H9 (cell line): ENCODE data around the gene MINDY2. TPM values are rescaled to one million over a fixed set of nuclear protein-coding genes. Genes with fewer than 3 reads are reported as not detected.
"Not testable (repeated sequence)": the region's sequence is repeated elsewhere in the genome, so short reads cannot be mapped to it uniquely, and the experiment has no call there.

Experiments used
- DNase-seq: peaks from one replicate; pipeline ENCODE4 v3.0.0-alpha.2; 2017
- H2AFZ ChIP-seq: one replicate; pipeline ENCODE4 v1.6.1; 2013; ENCODE audit warnings: mild to moderate bottlenecking, low read length, control low read depth, moderate library complexity
- H2AK5ac ChIP-seq: 2 replicates; pipeline ENCODE4 v1.6.1; 2013; ENCODE audit warnings: low read length, control low read depth, mixed read lengths; ENCODE audit not compliant: insufficient read length
- H2BK120ac ChIP-seq: one replicate; pipeline ENCODE4 v1.6.1; 2013; ENCODE audit warnings: low read depth, mild to moderate bottlenecking, low read length, control low read depth, inconsistent platforms; ENCODE audit not compliant: poor library complexity, severe bottlenecking
- H2BK12ac ChIP-seq: 2 replicates; pipeline ENCODE4 v1.6.1; 2013; ENCODE audit warnings: low read length, control low read depth, mixed read lengths, low read depth; ENCODE audit not compliant: insufficient read length
- H2BK15ac ChIP-seq: 2 replicates; pipeline ENCODE4 v1.6.1; 2013; ENCODE audit warnings: low read depth, low read length, control low read depth
- H2BK20ac ChIP-seq: one replicate; pipeline ENCODE4 v1.6.1; 2013; ENCODE audit warnings: low read depth, mild to moderate bottlenecking, low read length, control low read depth, inconsistent platforms; ENCODE audit not compliant: poor library complexity, severe bottlenecking
- H2BK5ac ChIP-seq: 2 replicates; pipeline ENCODE4 v1.6.1; 2013; ENCODE audit warnings: low read length, control low read depth, mixed read lengths; ENCODE audit not compliant: insufficient read length
- H3K14ac ChIP-seq: 2 replicates; pipeline ENCODE4 v1.6.1; 2013; ENCODE audit warnings: low read length, control low read depth; ENCODE audit not compliant: insufficient read depth
- H3K18ac ChIP-seq: 2 replicates; pipeline ENCODE4 v1.6.1; 2013; ENCODE audit warnings: low read depth, mild to moderate bottlenecking, mixed read lengths, low read length, control low read depth; ENCODE audit not compliant: insufficient read length
- H3K23ac ChIP-seq: 2 replicates; pipeline ENCODE4 v1.6.1; 2013; ENCODE audit warnings: low read length, control low read depth, mixed read lengths, low read depth; ENCODE audit not compliant: insufficient read length
- H3K23me2 ChIP-seq: 2 replicates; pipeline ENCODE4 v1.6.1; 2013; ENCODE audit warnings: low read depth, mild to moderate bottlenecking, mixed read lengths, low read length, control low read depth; ENCODE audit not compliant: insufficient read length, poor library complexity, severe bottlenecking
- H3K27ac ChIP-seq: 2 replicates; pipeline ENCODE4 v1.5.1; 2013; ENCODE audit warnings: low read length, control low read depth, mixed read lengths, low read depth; ENCODE audit not compliant: insufficient read length
- H3K27me3 ChIP-seq: 2 replicates; pipeline ENCODE4 v1.6.1; 2013; ENCODE audit warnings: low read length, control low read depth, inconsistent platforms; ENCODE audit not compliant: insufficient read depth
- H3K4ac ChIP-seq: 2 replicates; pipeline ENCODE4 v1.6.1; 2013; ENCODE audit warnings: low read depth, mild to moderate bottlenecking, control low read depth, inconsistent platforms, low read length, moderate library complexity
- H3K4me1 ChIP-seq: 2 replicates; pipeline ENCODE4 v1.6.1; 2013; ENCODE audit warnings: low read length, control low read depth, inconsistent platforms; ENCODE audit not compliant: insufficient read depth
- H3K4me2 ChIP-seq: 2 replicates; pipeline ENCODE4 v1.6.1; 2013; ENCODE audit warnings: low read length, control low read depth, mixed read lengths; ENCODE audit not compliant: insufficient read length, insufficient read depth
- H3K56ac ChIP-seq: 2 replicates; pipeline ENCODE4 v1.6.1; 2013; ENCODE audit warnings: low read depth, mild to moderate bottlenecking, mixed read lengths, low read length, control low read depth; ENCODE audit not compliant: insufficient read length
- H3K79me1 ChIP-seq: 2 replicates; pipeline ENCODE4 v1.6.1; 2013; ENCODE audit warnings: low read depth, mild to moderate bottlenecking, moderate library complexity, low read length, control low read depth, inconsistent platforms; ENCODE audit not compliant: insufficient read depth, poor library complexity, severe bottlenecking
- H3K79me2 ChIP-seq: 2 replicates; pipeline ENCODE4 v1.6.1; 2013; ENCODE audit warnings: low read length, control low read depth, inconsistent platforms; ENCODE audit not compliant: insufficient read depth
- H3K9ac ChIP-seq: 2 replicates; pipeline ENCODE4 v1.6.1; 2013; ENCODE audit warnings: low read length, control low read depth, mixed read lengths; ENCODE audit not compliant: insufficient read length; ENCODE audit errors: extremely low read depth
- H3K9me3 ChIP-seq: one replicate; pipeline ENCODE4 v1.6.1; 2013; ENCODE audit warnings: low read depth, low read length, inconsistent platforms; ENCODE audit not compliant: control insufficient read depth
- H3T11ph ChIP-seq: one replicate; pipeline ENCODE4 v1.6.1; 2013; ENCODE audit warnings: mild to moderate bottlenecking, low read length, control low read depth, inconsistent platforms
- H4K20me1 ChIP-seq: one replicate; pipeline ENCODE4 v1.6.1; 2013; ENCODE audit not compliant: control insufficient read depth, insufficient read length, insufficient read depth
- H4K5ac ChIP-seq: 2 replicates; pipeline ENCODE4 v1.6.1; 2013; ENCODE audit warnings: low read depth, mild to moderate bottlenecking, mixed read lengths, low read length, control low read depth; ENCODE audit not compliant: insufficient read length
- H4K8ac ChIP-seq: replicated peaks from 2 replicates; pipeline ENCODE4 v1.6.1; 2013; ENCODE audit warnings: low read length, control low read depth, mixed read lengths, low read depth; ENCODE audit not compliant: insufficient read length
- H4K91ac ChIP-seq: 2 replicates; pipeline ENCODE4 v1.6.1; 2013; ENCODE audit warnings: low read depth, mild to moderate bottlenecking, moderate library complexity, mixed read lengths, low read length, control low read depth; ENCODE audit not compliant: insufficient read length
- H3K27ac Mint-ChIP-seq, 3 experiments: 2 replicates in 2 of 3; 3 replicates in 1 of 3; pipeline ENCODE4 v1.8.0; 2020 to 2021; ENCODE audit warnings: mixed read lengths in 3 of 3, mild to moderate bottlenecking in 1 of 3, moderate library complexity in 1 of 3
- H3K27me3 Mint-ChIP-seq: 2 replicates; pipeline ENCODE4 v1.8.0; 2021; ENCODE audit warnings: low read depth, mild to moderate bottlenecking, moderate library complexity, mixed read lengths
- H3K36me3 Mint-ChIP-seq, 3 experiments: 2 replicates in 2 of 3; 3 replicates in 1 of 3; pipeline ENCODE4 v1.8.0; 2020 to 2021; ENCODE audit warnings: low read depth in 3 of 3, mixed read lengths in 3 of 3; ENCODE audit not compliant: insufficient read depth in 1 of 3
- H3K4me1 Mint-ChIP-seq, 2 experiments: 2 replicates each; pipeline ENCODE4 v1.8.0; 2020; ENCODE audit warnings: mixed read lengths in 2 of 2
- H3K4me3 Mint-ChIP-seq, 2 experiments: 2 replicates in 1 of 2; 3 replicates in 1 of 2; pipeline ENCODE4 v1.8.0; 2020 to 2021; ENCODE audit warnings: mild to moderate bottlenecking in 2 of 2, mixed read lengths in 2 of 2, moderate library complexity in 1 of 2
- H3K9me3 Mint-ChIP-seq, 2 experiments: 2 replicates in 1 of 2; 3 replicates in 1 of 2; pipeline ENCODE4 v1.8.0; 2020; ENCODE audit warnings: mild to moderate bottlenecking in 2 of 2, mixed read lengths in 2 of 2, moderate library complexity in 1 of 2
- CTCF ChIP-seq: fragments of 200-600 bp; sonication (generic); conservative IDR thresholded peaks from 3 replicates; pipeline ENCODE4 v1.8.0; 2021; ENCODE audit warnings: antibody characterized with exemption, mild to moderate bottlenecking
- WGBS: extraction: QIAGEN DNeasy Blood & Tissue Kit; methylation state at CpG from one replicate; pipeline ENCODE4 v1.1.7; 2013; ENCODE audit warnings: missing lambda C conversion rate, low lambda C conversion rate, mixed read lengths; ENCODE audit not compliant: insufficient read length; ENCODE audit errors: extremely low coverage; 5-methylcytosine and 5-hydroxymethylcytosine counted together
- total RNA-seq: library from RNA; stranded (reverse); gene quantifications from 2 replicates; pipeline ENCODE4 v1.2.1, GENCODE V29; 2021

The MINDY2 gene
- total RNA-seq, 1 experiment from 2014 or later: 32.3 TPM

GRCh38 chr15:58856086-58856485, 85.0 kb downstream of the MINDY2 start:
- H3K9me3 Mint-ChIP-seq: no peaks in the 10 kb centered on the region
- Histone ChIP-seq H3K23ac (no peak overlapping the region), H2BK120ac (no peak overlapping the region), H3K27ac (no peak overlapping the region), H3K18ac (no peak overlapping the region), H3K56ac (no peak overlapping the region), H4K8ac (no peak overlapping the region), H3T11ph (no peak overlapping the region), H2BK20ac (no peak overlapping the region), H4K91ac (no peak overlapping the region), H2AFZ (no peak overlapping the region), H4K5ac (no peak overlapping the region), H2BK5ac (no peak overlapping the region), H2AK5ac (no peak overlapping the region), H3K79me1 (no peaks in the 10 kb centered on the region), H3K9me3 (no peaks in the 10 kb centered on the region), H2BK12ac (no peak overlapping the region), H3K9ac (no peak overlapping the region), H3K4me2 (no peak overlapping the region), H3K23me2 (no peaks in the 10 kb centered on the region), H2BK15ac (no peak overlapping the region), H3K27me3 (no peaks in the 10 kb centered on the region), H3K14ac (no peak overlapping the region), H3K79me2 (no peaks in the 10 kb centered on the region), H4K20me1 (no peaks in the 10 kb centered on the region), H3K4me1 (no peaks in the 10 kb centered on the region), H3K4ac (no peak overlapping the region)
- no peak for TF ChIP-seq CTCF
- peaks cover 0 to 14% (median 10%) of the 10 kb centered on the region in 3 experiments; a peak in 5 of 7 replicates for H3K36me3 Mint-ChIP-seq
- H3K4me1 Mint-ChIP-seq: peaks cover 0 to 4% of the 10 kb centered on the region in 2 experiments; a peak in 1 of 4 replicates
- no peak overlapping the region for H3K27ac Mint-ChIP-seq
- no peak for DNase-seq
- H3K27me3 Mint-ChIP-seq: no peaks in the 10 kb centered on the region
- no peak overlapping the region for H3K4me3 Mint-ChIP-seq

GRCh38 chr15:58856621-58857020, 85.5 kb downstream of the MINDY2 start:
- H3K79me1 ChIP-seq, H4K8ac ChIP-seq, H3K27me3 Mint-ChIP-seq, H3K14ac ChIP-seq, H3T11ph ChIP-seq, H3K23ac ChIP-seq, H4K5ac ChIP-seq, H3K27ac Mint-ChIP-seq, H3K18ac ChIP-seq, H2BK20ac ChIP-seq, H4K91ac ChIP-seq, H3K4me1 ChIP-seq, H3K4me2 ChIP-seq, H3K4ac ChIP-seq, H3K9me3 ChIP-seq, H3K9ac ChIP-seq, H3K4me3 Mint-ChIP-seq, H3K56ac ChIP-seq, H2AFZ ChIP-seq, H3K4me1 Mint-ChIP-seq, H3K27ac ChIP-seq, DNase-seq, H3K23me2 ChIP-seq, H2BK12ac ChIP-seq, H3K79me2 ChIP-seq, H2AK5ac ChIP-seq, H3K9me3 Mint-ChIP-seq, H4K20me1 ChIP-seq, H3K27me3 ChIP-seq, H2BK120ac ChIP-seq, H2BK15ac ChIP-seq, H2BK5ac ChIP-seq: not testable (repeated sequence)
- no CpG with 5 or more reads among the region's 1 CpG for WGBS
- H3K36me3 Mint-ChIP-seq: peaks cover 0 to 14% (median 8%) of the 10 kb centered on the region in 3 experiments; a peak in 5 of 7 replicates
